LNCAP (cell line): ENCODE measurements around the gene ANAPC1.

ENCODE experiments used
- TF ChIP-seq, protein P1 (sequence below): fragments of 450-650 bp; IDR thresholded peaks from 2 replicates; pipeline ENCODE4 v1.5.1; 2017; ENCODE audit warnings: mild to moderate bottlenecking

The ANAPC1 gene, protein sequence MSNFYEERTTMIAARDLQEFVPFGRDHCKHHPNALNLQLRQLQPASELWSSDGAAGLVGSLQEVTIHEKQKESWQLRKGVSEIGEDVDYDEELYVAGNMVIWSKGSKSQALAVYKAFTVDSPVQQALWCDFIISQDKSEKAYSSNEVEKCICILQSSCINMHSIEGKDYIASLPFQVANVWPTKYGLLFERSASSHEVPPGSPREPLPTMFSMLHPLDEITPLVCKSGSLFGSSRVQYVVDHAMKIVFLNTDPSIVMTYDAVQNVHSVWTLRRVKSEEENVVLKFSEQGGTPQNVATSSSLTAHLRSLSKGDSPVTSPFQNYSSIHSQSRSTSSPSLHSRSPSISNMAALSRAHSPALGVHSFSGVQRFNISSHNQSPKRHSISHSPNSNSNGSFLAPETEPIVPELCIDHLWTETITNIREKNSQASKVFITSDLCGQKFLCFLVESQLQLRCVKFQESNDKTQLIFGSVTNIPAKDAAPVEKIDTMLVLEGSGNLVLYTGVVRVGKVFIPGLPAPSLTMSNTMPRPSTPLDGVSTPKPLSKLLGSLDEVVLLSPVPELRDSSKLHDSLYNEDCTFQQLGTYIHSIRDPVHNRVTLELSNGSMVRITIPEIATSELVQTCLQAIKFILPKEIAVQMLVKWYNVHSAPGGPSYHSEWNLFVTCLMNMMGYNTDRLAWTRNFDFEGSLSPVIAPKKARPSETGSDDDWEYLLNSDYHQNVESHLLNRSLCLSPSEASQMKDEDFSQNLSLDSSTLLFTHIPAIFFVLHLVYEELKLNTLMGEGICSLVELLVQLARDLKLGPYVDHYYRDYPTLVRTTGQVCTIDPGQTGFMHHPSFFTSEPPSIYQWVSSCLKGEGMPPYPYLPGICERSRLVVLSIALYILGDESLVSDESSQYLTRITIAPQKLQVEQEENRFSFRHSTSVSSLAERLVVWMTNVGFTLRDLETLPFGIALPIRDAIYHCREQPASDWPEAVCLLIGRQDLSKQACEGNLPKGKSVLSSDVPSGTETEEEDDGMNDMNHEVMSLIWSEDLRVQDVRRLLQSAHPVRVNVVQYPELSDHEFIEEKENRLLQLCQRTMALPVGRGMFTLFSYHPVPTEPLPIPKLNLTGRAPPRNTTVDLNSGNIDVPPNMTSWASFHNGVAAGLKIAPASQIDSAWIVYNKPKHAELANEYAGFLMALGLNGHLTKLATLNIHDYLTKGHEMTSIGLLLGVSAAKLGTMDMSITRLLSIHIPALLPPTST (N-terminal part only)

DNA sequence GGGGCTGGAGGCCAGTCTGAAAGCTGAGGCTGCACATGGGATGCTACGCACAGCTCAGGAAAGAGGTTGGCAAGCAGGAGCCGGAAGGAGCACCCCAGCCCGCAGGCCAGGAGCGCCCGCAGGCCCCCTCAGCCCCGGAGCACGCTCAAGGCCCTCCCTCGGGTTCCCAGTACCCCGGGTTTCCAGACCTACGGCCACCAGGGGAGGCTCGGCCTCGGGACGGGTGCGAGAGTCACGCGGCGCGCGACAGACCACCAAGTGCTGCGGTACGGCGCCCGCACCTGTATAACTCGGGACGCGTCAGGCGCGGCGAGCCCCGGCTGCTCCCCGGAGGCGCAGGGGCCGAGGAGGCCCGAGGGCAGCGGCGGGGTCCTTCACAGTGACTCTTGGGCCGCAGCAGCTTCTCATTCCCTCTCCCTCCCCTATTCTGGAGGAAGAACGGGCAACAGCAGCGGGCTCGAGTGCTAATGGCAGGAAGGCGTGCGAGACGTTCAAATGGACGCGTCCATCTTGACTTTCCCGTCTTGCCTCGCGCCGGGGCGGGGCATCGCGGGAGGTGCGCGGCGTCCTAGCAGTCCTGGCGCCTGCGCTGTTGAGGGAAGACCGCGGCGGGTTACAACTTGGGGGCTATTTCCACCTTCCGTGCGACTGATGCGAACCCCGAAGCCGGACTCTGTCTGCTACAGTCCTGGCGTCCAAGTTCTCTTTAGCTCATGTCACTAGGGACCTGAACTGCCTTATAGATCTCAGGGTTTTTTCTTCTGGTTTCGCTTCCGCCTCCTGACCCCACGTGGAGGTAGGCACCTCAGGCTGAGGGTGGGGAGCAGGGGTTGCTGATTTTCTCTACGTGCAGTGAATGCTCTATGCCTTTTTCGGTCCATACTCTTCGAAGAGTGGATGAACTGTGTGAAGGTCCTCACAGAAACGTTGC, at the start of gene ANAPC1:
TSS of gene ANAPC1 (minus strand) at position 533 of the 931 bp plus-strand sequence. CDS start 3,368 bp downstream, outside the sequence.
- TF ChIP-seq, protein P1, sequence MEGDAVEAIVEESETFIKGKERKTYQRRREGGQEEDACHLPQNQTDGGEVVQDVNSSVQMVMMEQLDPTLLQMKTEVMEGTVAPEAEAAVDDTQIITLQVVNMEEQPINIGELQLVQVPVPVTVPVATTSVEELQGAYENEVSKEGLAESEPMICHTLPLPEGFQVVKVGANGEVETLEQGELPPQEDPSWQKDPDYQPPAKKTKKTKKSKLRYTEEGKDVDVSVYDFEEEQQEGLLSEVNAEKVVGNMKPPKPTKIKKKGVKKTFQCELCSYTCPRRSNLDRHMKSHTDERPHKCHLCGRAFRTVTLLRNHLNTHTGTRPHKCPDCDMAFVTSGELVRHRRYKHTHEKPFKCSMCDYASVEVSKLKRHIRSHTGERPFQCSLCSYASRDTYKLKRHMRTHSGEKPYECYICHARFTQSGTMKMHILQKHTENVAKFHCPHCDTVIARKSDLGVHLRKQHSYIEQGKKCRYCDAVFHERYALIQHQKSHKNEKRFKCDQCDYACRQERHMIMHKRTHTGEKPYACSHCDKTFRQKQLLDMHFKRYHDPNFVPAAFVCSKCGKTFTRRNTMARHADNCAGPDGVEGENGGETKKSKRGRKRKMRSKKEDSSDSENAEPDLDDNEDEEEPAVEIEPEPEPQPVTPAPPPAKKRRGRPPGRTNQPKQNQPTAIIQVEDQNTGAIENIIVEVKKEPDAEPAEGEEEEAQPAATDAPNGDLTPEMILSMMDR, result no peak

DNA sequence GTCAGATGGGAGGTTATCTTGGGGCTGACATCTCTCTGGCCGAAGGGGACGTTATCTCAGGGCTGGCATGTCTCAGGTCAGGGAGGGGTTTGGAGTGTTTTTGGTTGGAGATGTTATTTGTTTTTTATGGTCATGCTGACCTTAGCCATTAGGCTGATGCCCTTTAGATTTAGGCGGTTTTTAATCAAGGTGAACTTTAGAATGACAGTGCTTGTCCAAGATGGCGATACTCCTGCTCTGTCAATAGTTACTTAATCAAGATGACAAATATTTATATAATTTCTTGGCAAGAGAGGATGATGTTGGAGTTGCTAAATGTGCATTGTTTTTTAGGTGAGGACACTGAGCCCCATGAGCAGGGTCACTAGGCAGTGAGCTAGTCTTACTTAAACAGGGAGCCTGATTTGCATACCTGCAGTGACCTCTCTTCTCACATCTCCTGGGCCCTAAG, 48.9 kb upstream of the ANAPC1 start:
- TF ChIP-seq, protein P1, result no peak

DNA sequence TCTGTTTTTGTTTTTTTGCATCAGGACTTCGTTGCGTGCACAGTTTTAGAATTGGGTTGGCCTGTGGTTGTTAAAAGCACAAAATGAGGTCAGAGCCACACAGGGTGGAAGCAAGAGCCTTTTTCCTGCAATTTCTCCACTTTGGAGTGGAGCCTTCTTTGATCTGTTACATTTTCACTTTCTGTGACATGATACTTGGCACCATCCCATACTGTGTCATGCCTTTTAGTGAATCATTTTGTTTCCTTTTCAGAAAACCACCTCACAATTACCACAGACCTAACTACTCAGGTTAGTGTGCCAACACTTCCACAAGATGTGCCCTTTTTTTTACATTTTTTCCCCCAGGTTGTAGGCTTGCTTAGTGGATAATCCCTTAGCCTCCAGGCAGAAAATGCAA, 46.9 kb upstream of the ANAPC1 start:
- TF ChIP-seq, protein P1, result no peak

DNA sequence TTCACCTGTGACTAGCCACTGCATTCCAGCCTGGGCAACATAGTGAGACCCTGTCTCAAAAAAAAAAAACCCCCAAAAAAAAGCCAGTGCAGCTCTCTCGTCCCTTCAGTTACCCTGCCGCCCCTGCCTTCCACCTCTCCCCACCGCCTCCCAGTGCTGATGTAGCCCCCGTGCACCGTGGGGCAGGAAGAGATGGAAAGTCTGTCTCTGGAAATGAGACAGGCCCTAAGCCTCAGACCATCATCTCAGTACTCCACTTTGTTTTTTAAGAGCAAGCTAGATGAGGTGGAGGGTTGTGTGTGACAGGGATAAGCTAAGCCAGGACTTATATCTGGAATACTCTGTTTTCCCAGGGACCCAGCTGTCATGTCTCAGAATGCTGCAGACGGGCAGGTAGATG, 46.4 kb upstream of the ANAPC1 start:
- TF ChIP-seq, protein P1, result no peak

DNA sequence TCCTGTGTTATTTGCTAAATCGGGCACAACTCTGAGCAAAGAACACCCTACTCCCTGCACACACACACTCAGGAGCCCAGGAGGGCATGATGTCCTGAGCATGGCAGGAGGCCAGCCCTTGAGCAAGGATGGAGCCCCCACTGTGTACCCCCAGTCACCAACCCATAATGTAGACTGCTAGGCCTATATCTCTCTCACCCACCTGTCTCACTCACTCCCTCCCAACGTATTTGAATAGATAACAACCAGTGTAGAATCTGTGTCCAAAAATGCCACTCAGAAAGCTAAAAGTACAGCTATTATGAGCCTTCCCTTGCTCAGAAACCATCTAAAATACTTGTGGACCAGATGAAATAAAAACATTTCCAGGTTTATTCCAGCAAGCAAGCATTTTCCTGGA, 43.7 kb upstream of the ANAPC1 start:
- TF ChIP-seq, protein P1, result no peak

DNA sequence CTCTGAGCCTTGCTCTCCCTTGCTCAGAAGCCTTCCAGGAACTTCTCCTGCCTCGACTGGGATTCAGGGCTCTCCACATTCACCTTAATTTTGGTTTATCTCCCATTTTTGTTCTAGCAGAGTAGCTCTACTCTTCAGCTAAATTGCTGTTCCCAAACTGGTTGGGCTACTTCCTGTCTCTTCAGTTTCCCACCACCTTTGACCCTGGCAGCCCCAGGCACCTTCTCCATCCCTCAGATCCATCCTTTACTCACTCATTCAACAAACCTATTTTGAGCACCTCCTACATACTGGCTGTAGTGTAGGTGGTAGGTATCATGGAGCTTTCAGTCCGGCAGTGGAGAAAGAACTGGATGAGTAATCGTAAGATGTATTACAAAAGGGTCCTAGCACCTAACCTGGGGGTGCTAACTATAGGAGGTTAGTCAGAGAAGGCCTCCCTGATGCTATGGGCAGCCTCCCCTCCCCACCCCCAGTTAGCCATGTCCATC, 40.7 kb upstream of the ANAPC1 start:
- TF ChIP-seq, protein P1, result no peak
